SK-N-SH (cell line): Measurements from ENCODE around the gene USP32. TPM values are rescaled to one million over a fixed set of nuclear protein-coding genes. Genes with fewer than 3 reads are reported as not detected.

Source experiments
- CTCF ChIA-PET: fragments of 300-600, 350-600 bp; formaldehyde crosslinking; extraction: SDS; loops from one replicate; lab custom pipeline; 2021; lab: Yijun Ruan, JAX
- POLR2A ChIA-PET: fragments of 350-600 bp; sonication (Branson Sonifier 250); formaldehyde crosslinking; extraction: SDS; loops from one replicate; lab custom pipeline; 2020; ENCODE audit warnings: antibody characterized with exemption, inconsistent platforms; lab: Yijun Ruan, JAX
- DNase-seq: peaks from one replicate; pipeline ENCODE4 v3.0.0; 2012
- H2AFZ ChIP-seq: fragments of 200-600 bp; sonication (generic); 2 replicates; pipeline ENCODE4 v1.8.1; 2016; ENCODE audit warnings: antibody characterized with exemption, mild to moderate bottlenecking, low read depth
- H3F3A ChIP-seq: fragments of 200-600 bp; sonication (generic); replicated peaks from 2 replicates; pipeline ENCODE3; 2016; ENCODE audit warnings: antibody characterized with exemption, mild to moderate bottlenecking; ENCODE audit not compliant: insufficient read depth
- H3K27ac ChIP-seq, 2 experiments: fragments of 200-500 bp in 1 of 2; fragments of 200-600 bp in 1 of 2; sonication (Bioruptor generic) in 1 of 2; sonication (generic), shearing (Covaris generic) in 1 of 2; 2 replicates each; pipeline versions ENCODE4 v1.5.1 to v1.6.1; 2014 to 2016; ENCODE audit warnings: low read depth in 2 of 2, inconsistent platforms in 1 of 2, low read length in 1 of 2, mild to moderate bottlenecking in 1 of 2, mixed read lengths in 1 of 2
- H3K27me3 ChIP-seq: fragments of 200-600 bp; sonication (generic), shearing (Covaris generic); 2 replicates; pipeline ENCODE4 v1.6.1; 2016; ENCODE audit warnings: mixed run types; ENCODE audit not compliant: insufficient read depth
- H3K36me3 ChIP-seq, 2 experiments: fragments of 200-500 bp in 1 of 2; fragments of 200-600 bp in 1 of 2; sonication (Bioruptor generic) in 1 of 2; sonication (generic) in 1 of 2; replicated peaks in 1 of 2; 2 replicates each; pipeline versions ENCODE3 to v1.5.1; 2014 to 2016; ENCODE audit warnings: low read length in 1 of 2, mild to moderate bottlenecking in 1 of 2; ENCODE audit not compliant: insufficient read depth in 2 of 2, control insufficient read depth in 1 of 2
- H3K4me1 ChIP-seq, 2 experiments: fragments of 200-500 bp in 1 of 2; fragments of 200-600 bp in 1 of 2; sonication (Bioruptor generic) in 1 of 2; sonication (generic), shearing (Covaris generic) in 1 of 2; 2 replicates each; pipeline versions ENCODE4 v1.5.1 to v1.6.1; 2014 to 2016; ENCODE audit warnings: low read depth in 1 of 2, low read length in 1 of 2, mixed run types in 1 of 2; ENCODE audit not compliant: insufficient read depth in 2 of 2, control insufficient read depth in 1 of 2
- H3K4me2 ChIP-seq: fragments of 200-600 bp; sonication (generic), shearing (Covaris generic); 2 replicates; pipeline ENCODE4 v1.6.1; 2017; ENCODE audit warnings: mixed run types
- H3K4me3 ChIP-seq, 2 experiments: fragments of 200-500 bp in 1 of 2; fragments of 200-600 bp in 1 of 2; sonication (Bioruptor generic) in 1 of 2; sonication (generic), shearing (Covaris generic) in 1 of 2; 2 replicates each; pipeline versions ENCODE4 v1.5.1 to v1.8.1; 2014 to 2016; ENCODE audit warnings: low read depth in 2 of 2, inconsistent platforms in 1 of 2, low read length in 1 of 2, mild to moderate bottlenecking in 1 of 2, mixed read lengths in 1 of 2, moderate library complexity in 1 of 2
- H3K79me2 ChIP-seq: fragments of 200-600 bp; sonication (generic); 2 replicates; pipeline ENCODE4 v1.8.1; 2017; ENCODE audit warnings: mild to moderate bottlenecking; ENCODE audit not compliant: insufficient read depth
- H3K9ac ChIP-seq: fragments of 200-600 bp; sonication (generic); 2 replicates; pipeline ENCODE4 v1.6.1; 2017; ENCODE audit warnings: mixed run types
- H3K9me2 ChIP-seq: fragments of 200-600 bp; sonication (generic); 2 replicates; pipeline ENCODE4 v1.6.1; 2017; ENCODE audit warnings: mixed run types
- H3K9me3 ChIP-seq: fragments of 200-600 bp; sonication (generic); 2 replicates; pipeline ENCODE4 v1.6.1; 2017; ENCODE audit warnings: mixed run types, mild to moderate bottlenecking, moderate library complexity
- H4K20me1 ChIP-seq: fragments of 200-600 bp; sonication (generic); 2 replicates; pipeline ENCODE4 v1.6.1; 2017; ENCODE audit warnings: mild to moderate bottlenecking, mixed run types; ENCODE audit not compliant: insufficient read depth
- CTCF ChIP-seq: fragments of 200-600 bp; sonication (generic); IDR thresholded peaks from 2 replicates; pipeline ENCODE4 v1.6.1; 2017; ENCODE audit warnings: antibody characterized with exemption, mild to moderate bottlenecking, moderate library complexity
- GABPA ChIP-seq: IDR thresholded peaks from 2 replicates; pipeline ENCODE4 v1.4.0; 2012; ENCODE audit warnings: low read depth, mild to moderate bottlenecking
- GATA2 ChIP-seq: sonication (generic); formaldehyde crosslinking; IDR thresholded peaks from 2 replicates; pipeline ENCODE4 v1.5.0; 2020; ENCODE audit warnings: mild to moderate bottlenecking, missing genetic modification reagents
- JUND ChIP-seq: IDR thresholded peaks from 2 replicates; pipeline ENCODE4 v1.4.0; 2012
- MAX ChIP-seq: IDR thresholded peaks from 2 replicates; pipeline ENCODE4 v1.4.0; 2012; ENCODE audit warnings: low read depth
- MEF2A ChIP-seq: IDR thresholded peaks from 2 replicates; pipeline ENCODE4 v1.4.0; 2012; ENCODE audit warnings: low read depth, borderline replicate concordance
- PBX3 ChIP-seq: IDR thresholded peaks from 2 replicates; pipeline ENCODE4; 2012
- RCOR1 ChIP-seq: fragments of 150-350 bp; IDR thresholded peaks from 2 replicates; pipeline ENCODE4 v1.6.1; 2017; ENCODE audit warnings: antibody characterized with exemption, low read length
- REST ChIP-seq: IDR thresholded peaks from 2 replicates; pipeline ENCODE4 v1.6.1; 2012; ENCODE audit warnings: mild to moderate bottlenecking, low read depth, low read length, moderate library complexity
- SIN3A ChIP-seq: IDR thresholded peaks from 2 replicates; pipeline ENCODE4 v1.6.1; 2012; ENCODE audit warnings: low read depth, mild to moderate bottlenecking, low read length, moderate library complexity, borderline replicate concordance
- SMC3 ChIP-seq: IDR thresholded peaks from 2 replicates; pipeline ENCODE4 v1.6.1; 2012; ENCODE audit warnings: low read depth, low read length, improper control_type of control experiment
- TCF12 ChIP-seq: IDR thresholded peaks from 2 replicates; pipeline ENCODE4 v1.4.0; 2012
- TEAD4 ChIP-seq: IDR thresholded peaks from 2 replicates; pipeline ENCODE4 v1.4.0; 2012; ENCODE audit warnings: mild to moderate bottlenecking, borderline replicate concordance; ENCODE audit not compliant: insufficient read depth
- USF1 ChIP-seq: IDR thresholded peaks from 2 replicates; pipeline ENCODE4 v1.4.0; 2012; ENCODE audit warnings: low read depth, borderline replicate concordance
- ZBTB33 ChIP-seq: IDR thresholded peaks from 2 replicates; pipeline ENCODE4 v1.4.0; 2012; ENCODE audit warnings: low read depth, borderline replicate concordance
- WGBS: methylation state at CpG from one replicate; pipeline ENCODE4 v1.1.6; 2017; ENCODE audit warnings: low lambda C conversion rate; 5-methylcytosine and 5-hydroxymethylcytosine counted together
- polyA plus RNA-seq, 3 experiments: library from polyadenylated mRNA; depleted of rRNA; stranded (reverse); fragments of >200 nt; gene quantifications; 2 replicates each; pipeline ENCODE4 v1.2.3, GENCODE V29; 2012

Gene USP32
- polyA plus RNA-seq, 1 of the 3 experiments (the other 2 are of a cell fraction) = 25.6 TPM

GRCh38 chr17:60318830-60319229 is 73.1 kb downstream of the USP32 start:
- no peak for DNase-seq
- no peak overlapping the region for H2AFZ ChIP-seq
- H3K4me2 ChIP-seq = no peak overlapping the region
- no peaks in the 10 kb centered on the region for H3F3A ChIP-seq
- no peaks in the 10 kb centered on the region for H3K9me2 ChIP-seq
- H3K9ac ChIP-seq = no peak overlapping the region
- no peak overlapping the region for H3K27ac ChIP-seq
- H4K20me1 ChIP-seq = peaks cover 44% of the 10 kb centered on the region
- TF ChIP-seq SMC3 (no peak), MEF2A (no peak), TCF12 (no peak), USF1 (no peak), JUND (no peak), SIN3A (no peak), RCOR1 (no peak), GABPA (no peak)
- no peaks in the 10 kb centered on the region for H3K9me3 ChIP-seq
- ChIA-PET POLR2A (no interaction called here), CTCF (interaction anchor here (1.4 kb wide), 1 partner anchor 87 kb away, joined by 3 read pairs; no protein-coding TSS in a partner anchor)
- H3K36me3 ChIP-seq = no peaks in the 10 kb centered on the region
- no peak overlapping the region for H3K4me3 ChIP-seq
- peaks cover 96% of the 10 kb centered on the region for H3K79me2 ChIP-seq
- 97% methylated on average over 5 of the region's 5 CpGs for WGBS
- peaks cover 0 to 4% of the 10 kb centered on the region in 2 experiments; a peak in 2 of 4 replicates for H3K4me1 ChIP-seq
- H3K27me3 ChIP-seq = no peaks in the 10 kb centered on the region

- Histone ChIP-seq H3K4me2 (no peak overlapping the region), H2AFZ (no peak overlapping the region), H3K9me2 (no peaks in the 10 kb centered on the region), H4K20me1 (peaks cover 43% of the 10 kb centered on the region), H3K27me3 (no peaks in the 10 kb centered on the region), H3K27ac (peak overlapping the region in 1 of 2 experiments; percentile 8; a peak in 1 of 4 replicates), H3K9ac (no peak overlapping the region), H3F3A (no peaks in the 10 kb centered on the region)
- TF ChIP-seq JUND (no peak), TEAD4 (no peak), CTCF (no peak), USF1 (no peak), SMC3 (no peak), GATA2 (CRISPR knock-in tag) (no peak), PBX3 (no peak), ZBTB33 (no peak), REST (no peak), MEF2A (no peak), MAX (no peak)
- TF ChIP-seq, all 33 proteins: peak for 0
- no peak for DNase-seq
- Histone ChIP-seq H3K79me2 (peaks cover 95% of the 10 kb centered on the region), H3K4me1 (peaks cover 0 to 4% of the 10 kb centered on the region in 2 experiments; a peak in 2 of 4 replicates), H3K36me3 (no peaks in the 10 kb centered on the region), H3K4me3 (no peak overlapping the region), H3K9me3 (no peaks in the 10 kb centered on the region)
- ChIA-PET CTCF (interaction anchor here (1.4 kb wide), 1 partner anchor 87 kb away, joined by 3 read pairs; no protein-coding TSS in a partner anchor), POLR2A (no interaction called here)
Measured at GRCh38 chr17:60318326-60318725, 73.6 kb downstream of the USP32 start.
